HG03045 (cell line): Measurements from ENCODE around the gene LCN6.

Experiments used
- ATAC-seq: cut with Tn5 transposase; IDR thresholded peaks from one replicate; pipeline ENCODE4 v1.9.1; 2021; ENCODE audit warnings: mild to moderate bottlenecking, moderate library complexity; ENCODE audit not compliant: unreplicated experiment

Gene LCN6

DNA sequence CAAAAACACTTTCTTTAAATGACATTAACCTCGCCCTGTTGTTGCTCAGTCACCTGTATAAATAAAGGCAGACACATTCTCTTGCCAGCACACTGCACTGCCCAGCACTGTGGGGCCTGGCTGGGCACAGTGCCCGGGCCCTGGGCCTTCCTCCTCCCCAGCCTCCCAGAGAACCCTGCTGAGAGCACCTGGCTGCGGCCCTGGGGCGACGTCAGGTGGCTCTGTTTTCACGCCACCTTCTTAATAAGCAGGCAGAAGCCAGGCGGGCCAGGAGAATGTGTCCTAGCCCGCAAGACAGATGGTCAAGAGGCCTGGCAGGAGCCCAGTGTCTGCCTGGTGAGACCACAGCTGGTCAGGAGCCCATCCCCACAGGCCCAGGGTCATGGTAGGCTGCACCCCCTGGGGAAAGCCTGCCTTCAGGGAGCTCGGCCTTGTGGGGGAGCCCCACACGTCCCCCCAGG is 52.9 kb downstream of the LCN6 start:
- ATAC-seq, result no peak

DNA sequence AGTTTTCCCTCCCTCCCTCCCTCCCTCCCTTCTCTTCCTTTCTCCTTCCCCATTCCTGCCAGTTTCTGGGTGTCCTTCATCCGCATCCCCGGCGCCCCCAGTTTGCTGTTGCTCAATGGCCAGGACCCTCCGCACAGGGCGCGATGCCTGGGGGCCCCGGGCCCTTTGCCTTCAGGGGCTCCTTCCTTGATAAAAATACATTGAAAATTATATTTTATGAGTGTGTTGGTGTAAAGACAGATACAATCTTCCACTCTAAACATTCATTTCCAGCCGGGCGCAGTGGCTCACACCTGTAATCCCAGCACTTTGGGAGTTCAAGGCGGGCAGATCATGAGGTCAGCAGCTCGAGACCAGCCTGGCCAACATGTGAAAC is 53.5 kb downstream of the LCN6 start:
- no peak for ATAC-seq

DNA sequence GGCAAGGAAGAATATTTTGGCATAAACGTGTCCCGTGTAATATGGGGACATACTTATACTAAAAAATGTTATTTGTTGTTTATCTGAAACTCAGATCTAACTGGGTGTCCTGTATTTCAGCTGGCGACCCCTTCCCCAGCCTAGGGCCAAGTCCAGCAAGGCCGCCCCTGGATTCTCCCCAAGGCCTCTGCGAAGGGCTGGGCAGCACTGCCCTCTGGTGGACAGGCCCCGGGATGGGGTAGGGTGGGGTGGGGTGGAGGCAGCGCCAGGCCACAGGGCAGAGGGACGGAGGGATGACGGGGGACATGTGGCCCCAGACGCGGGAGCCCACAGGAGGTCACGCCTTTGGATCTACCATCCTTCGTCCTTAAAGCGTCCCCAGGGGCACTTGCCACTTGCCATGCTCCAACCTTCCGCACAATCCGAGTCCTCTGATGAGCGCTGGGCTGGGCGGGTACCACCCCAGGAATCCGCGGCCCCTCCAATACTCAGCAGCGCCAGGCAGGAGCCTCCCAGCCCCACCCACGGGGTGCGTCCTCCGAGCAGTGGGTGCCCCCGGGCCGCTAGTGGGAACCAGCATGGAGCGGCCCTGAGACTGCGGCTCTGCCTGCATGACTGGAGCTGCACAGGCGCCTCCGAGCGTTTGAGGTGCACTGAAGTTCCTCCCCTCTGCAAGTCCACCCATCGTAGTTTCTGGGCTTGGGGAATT is 54.0 kb downstream of the LCN6 start:
- ATAC-seq, result no peak
